Adrenal gland (tissue), 12 donors: ENCODE results near the gene TRAPPC12. TPM values are rescaled to one million over a fixed set of nuclear protein-coding genes. Genes with fewer than 3 reads are reported as not detected.

ENCODE experiments used
- DNase-seq, 7 donors: peaks; one replicate each; pipeline ENCODE4 v3.0.0-alpha.2; 2019 to 2020
- H3K27ac ChIP-seq, 5 donors: fragments of 200-600 bp; sonication (generic) in 4 of 5; 1 replicate in 3 of 5; 2 replicates in 2 of 5; pipeline versions ENCODE4 v1.5.1 to v1.8.0; 2016 to 2020; ENCODE audit warnings: mild to moderate bottlenecking in 1 of 5
- H3K27me3 ChIP-seq: fragments of 200-600 bp; 2 replicates; pipeline ENCODE4 v1.8.0; 2021
- H3K36me3 ChIP-seq, 2 donors: fragments of 200-600 bp; replicated peaks in 1 of 2; 1 replicate in 1 of 2; 2 replicates in 1 of 2; pipeline versions ENCODE4 v1.5.1 to v1.8.0; 2018 to 2022
- H3K4me1 ChIP-seq, 2 donors: fragments of 200-600 bp; replicated peaks in 1 of 2; 1 replicate in 1 of 2; 2 replicates in 1 of 2; pipeline versions ENCODE4 v1.5.1 to v1.8.0; 2018 to 2021
- H3K4me3 ChIP-seq, 4 donors: fragments of 200-600 bp; sonication (generic) in 3 of 4; one replicate each; pipeline ENCODE4 v1.5.1; 2016 to 2018
- H3K9me3 ChIP-seq, 3 donors: fragments of 200-600 bp; sonication (generic) in 1 of 3; replicated peaks in 1 of 3; 1 replicate in 2 of 3; 2 replicates in 1 of 3; pipeline versions ENCODE4 v1.5.1 to v1.8.0; 2016 to 2021
- CTCF ChIP-seq, 6 experiments: fragments of 450-650 bp in 4 of 6; fragments of 200-600 bp in 2 of 6; sonication (generic) in 1 of 6; IDR thresholded peaks; 1 replicate in 5 of 6; 2 replicates in 1 of 6; pipeline versions ENCODE4 v1.5.1 to v1.8.0; 2016 to 2021; ENCODE audit warnings: antibody characterized with exemption in 6 of 6, mild to moderate bottlenecking in 2 of 6, moderate library complexity in 1 of 6
- POLR2A ChIP-seq, 2 donors: fragments of 450-650 bp; IDR thresholded peaks; one replicate each; pipeline ENCODE4 v1.6.1; 2017; ENCODE audit warnings: antibody characterized with exemption in 2 of 2, mild to moderate bottlenecking in 2 of 2, moderate library complexity in 1 of 2
- WGBS, 4 donors: extraction: QIAGEN DNeasy Blood & Tissue Kit in 2 of 4; methylation state at CpG; one replicate each; pipeline versions ENCODE4 v1.1.5 to v1.1.7; 2013 to 2017; 5-methylcytosine and 5-hydroxymethylcytosine counted together
- intact Hi-C, 2 donors: fragments of 100-400 bp; cut with DNase I; formaldehyde crosslinking; loops; one replicate each; pipeline versions ENCODE4 v1.14.1 to v1.15.0; 2022 to 2023
- polyA plus RNA-seq, 3 donors: library from polyadenylated mRNA; stranded (reverse); fragments of 200-250 nt in 2 of 3; fragments of 350-450 nt in 1 of 3; fragmentation: Illumina TruSeq in 1 of 3; extraction: RNeasy Lipid Tissue Mini Kit (QIAGEN cat#74804) in 1 of 3; gene quantifications; one replicate each; pipeline ENCODE4 v1.2.3, GENCODE V29; 2013 to 2014
- total RNA-seq, 9 donors: library from RNA; depleted of rRNA in 4 of 9; stranded (reverse); fragments of >200 nt in 4 of 9; fragments of 120-200 nt in 1 of 9; fragmentation: NEBNext Ultra II Directional in 1 of 9; extraction: Animal tissue kit (Norgen Biotek cat#: 25700) in 1 of 9; gene quantifications; one replicate each; pipeline versions ENCODE4 v1.1.0 to v1.2.4, GENCODE V29; 2013 to 2023
- donor health status: healthy with polysubstance abuse.
- donor health status: Bipolar disorder and iron deficiency.
- donor health status: DM: yes; HTN: yes; CAD: no.
- donor health status: DM: no; HTN: no; CAD: no.
- donor health status: DM: no; HTN: no; CAD: no.
- donor health status: DM: yes; HTN: yes; CAD: no.

TRAPPC12 gene
- total and polyA plus RNA-seq, 12 donors: 58.3 to 334 (median 99.5) TPM

DNA sequence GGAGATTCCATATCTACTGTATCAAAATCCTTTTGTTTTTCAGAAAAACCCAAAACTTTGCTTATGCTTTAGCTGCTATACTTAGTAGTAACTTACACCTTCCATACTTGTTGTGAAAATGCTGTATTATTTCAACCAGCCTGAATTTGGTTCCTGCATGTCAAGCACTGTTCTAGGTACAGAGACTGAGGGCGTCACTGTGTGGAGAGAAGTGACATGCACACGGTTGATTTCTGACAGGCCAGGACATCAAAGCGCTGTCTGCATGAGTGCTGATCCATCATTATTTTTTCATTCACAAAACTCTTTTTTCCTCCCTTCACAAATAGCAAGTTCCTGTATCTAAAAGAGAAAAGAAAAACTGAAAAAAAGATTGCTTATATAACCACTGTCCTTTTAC lies 31.6 kb downstream of the TRAPPC12 start:
- Histone ChIP-seq H3K36me3 (peaks cover 0 to 6% of the 10 kb centered on the region in 2 donors), H3K27ac (no peak overlapping the region), H3K27me3 (no peaks in the 10 kb centered on the region), H3K4me1 (peaks cover 7 to 19% of the 10 kb centered on the region in 2 donors), H3K9me3 (no peaks in the 10 kb centered on the region), H3K4me3 (no peak overlapping the region)
- DNase-seq: no peak
- intact Hi-C loops: loop anchor here in 1 of 2 donors (10.0 kb wide), 1 partner anchor 234 kb away; no protein-coding TSS in a partner anchor
- WGBS, 4 donors: 82 to 90% (median 83%) methylated on average over 3 of the region's 3 CpGs
- TF ChIP-seq POLR2A (IDR thresholded peaks at IDR 0.05) (no peak), CTCF (IDR thresholded peaks at IDR 0.05) (no peak)

DNA sequence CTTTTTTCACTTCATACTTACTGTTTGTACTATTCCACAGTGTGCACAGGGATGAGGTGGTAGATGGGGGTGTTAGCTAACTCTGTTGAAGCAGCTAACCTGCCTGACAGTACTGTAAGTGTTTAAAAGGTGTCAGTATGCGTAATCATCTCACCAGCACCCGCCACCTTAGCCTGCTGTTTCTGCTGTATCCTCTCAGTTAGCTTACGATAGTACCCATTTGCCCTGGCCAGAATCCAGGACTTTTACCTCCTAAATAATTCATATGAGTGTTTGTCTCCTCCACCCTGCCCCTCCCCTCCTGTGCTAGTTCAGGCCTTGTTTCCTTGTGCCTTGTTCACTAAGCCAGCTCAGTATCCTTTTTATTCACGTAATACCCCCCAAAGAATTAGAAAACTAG lies 34.2 kb downstream of the TRAPPC12 start:
- peaks cover 7 to 13% of the 10 kb centered on the region in 2 donors for H3K4me1 ChIP-seq
- no peaks in the 10 kb centered on the region for H3K36me3 ChIP-seq
- H3K4me3 ChIP-seq: no peak overlapping the region
- intact Hi-C loops: loop anchor here in 1 of 2 donors (10.0 kb wide), 1 partner anchor 231 kb away; no protein-coding TSS in a partner anchor
- DNase-seq: no peak
- 88 to 95% (median 93%) methylated on average over 4 of the region's 4 CpGs for WGBS, 4 donors
- H3K9me3 ChIP-seq: no peaks in the 10 kb centered on the region
- H3K27ac ChIP-seq: no peak overlapping the region
- H3K27me3 ChIP-seq: no peaks in the 10 kb centered on the region
- TF ChIP-seq POLR2A (IDR thresholded peaks at IDR 0.05): no peak
- TF ChIP-seq CTCF (IDR thresholded peaks at IDR 0.05): no peak

- 90 to 95% (median 93%) methylated on average over 23 to 25 of the region's 25 CpGs for WGBS, 4 donors
- TF ChIP-seq CTCF (IDR thresholded peaks at IDR 0.05) (no peak), POLR2A (IDR thresholded peaks at IDR 0.05) (no peak)
- H3K27ac ChIP-seq: no peak overlapping the region
- no peaks in the 10 kb centered on the region for H3K36me3 ChIP-seq
- H3K4me3 ChIP-seq: no peak overlapping the region
- no peaks in the 10 kb centered on the region for H3K27me3 ChIP-seq
- H3K9me3 ChIP-seq: no peaks in the 10 kb centered on the region
- no peak for DNase-seq
- intact Hi-C loops: loop anchor here in 1 of 2 donors (10.0 kb wide), 1 partner anchor 231 kb away; no protein-coding TSS in a partner anchor
- peaks cover 7 to 13% of the 10 kb centered on the region in 2 donors for H3K4me1 ChIP-seq
Measured at GRCh38 chr2:3414133-3414860, 34.8 kb downstream of the TRAPPC12 start.

DNA sequence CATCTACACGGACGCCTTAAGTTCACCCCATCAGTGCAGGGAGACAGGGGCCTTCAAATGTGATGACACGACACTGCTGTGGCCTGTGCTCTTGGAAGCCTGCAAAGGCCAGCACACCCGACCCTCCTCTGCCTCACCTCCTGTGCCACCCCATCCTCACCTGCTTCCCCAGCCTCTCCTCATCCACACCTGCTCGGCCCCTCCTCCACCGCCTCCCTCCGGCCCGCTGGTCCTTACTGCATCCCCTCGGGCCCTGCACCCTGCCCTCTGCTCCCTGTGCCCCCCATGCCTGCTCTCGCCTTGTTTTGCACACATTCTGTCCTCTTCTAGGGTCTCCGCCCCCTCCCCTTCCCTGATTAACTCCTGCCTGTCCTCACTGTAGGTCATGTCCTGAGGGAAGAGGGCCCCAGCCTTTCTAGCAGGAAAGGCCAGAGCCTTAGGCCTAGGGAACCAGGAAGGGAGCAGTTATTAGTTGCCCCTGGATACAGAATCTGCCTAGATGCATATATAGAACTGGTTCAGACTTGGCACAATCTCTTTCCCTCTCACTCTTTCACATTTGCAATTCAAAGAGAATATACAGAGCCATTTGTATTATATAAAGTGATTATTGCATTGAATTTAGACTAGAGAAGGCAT lies 39.4 kb downstream of the TRAPPC12 start:
- no peaks in the 10 kb centered on the region for H3K27me3 ChIP-seq
- no peaks in the 10 kb centered on the region for H3K9me3 ChIP-seq
- WGBS, 4 donors: 83 to 90% (median 84%) methylated on average over 11 of the region's 11 CpGs
- H3K4me3 ChIP-seq: no peak overlapping the region
- intact Hi-C loops: loop anchor here in 1 of 2 donors (10.0 kb wide), 1 partner anchor 226 kb away; no protein-coding TSS in a partner anchor
- no peak overlapping the region for H3K27ac ChIP-seq
- TF ChIP-seq POLR2A (IDR thresholded peaks at IDR 0.05): no peak
- peaks cover 0 to 18% of the 10 kb centered on the region in 2 donors for H3K36me3 ChIP-seq
- H3K4me1 ChIP-seq: peaks cover 0 to under 1% of the 10 kb centered on the region in 2 donors
- DNase-seq: no peak
